Astrocyte of the spinal cord (primary cell): ENCODE results near the gene SPDYE4.

ENCODE experiments used
- DNase-seq: peaks from one replicate; pipeline ENCODE4 v3.0.0; 2011; ENCODE audit warnings: low read depth, low spot score
- H3K4me3 ChIP-seq: 2 replicates; pipeline ENCODE4 v1.5.1; 2011; ENCODE audit warnings: low read depth, mild to moderate bottlenecking, low read length, moderate library complexity
- CTCF ChIP-seq: IDR thresholded peaks from 2 replicates; pipeline ENCODE4 v1.5.1; 2012; ENCODE audit warnings: low read depth, mild to moderate bottlenecking, low read length, inconsistent platforms
- in situ Hi-C: cut with HindIII; loops from 2 replicates; pipeline ENCODE4 v1.10.0; 2017; ENCODE audit warnings: low sequenced_read_pairs

Gene SPDYE4

DNA sequence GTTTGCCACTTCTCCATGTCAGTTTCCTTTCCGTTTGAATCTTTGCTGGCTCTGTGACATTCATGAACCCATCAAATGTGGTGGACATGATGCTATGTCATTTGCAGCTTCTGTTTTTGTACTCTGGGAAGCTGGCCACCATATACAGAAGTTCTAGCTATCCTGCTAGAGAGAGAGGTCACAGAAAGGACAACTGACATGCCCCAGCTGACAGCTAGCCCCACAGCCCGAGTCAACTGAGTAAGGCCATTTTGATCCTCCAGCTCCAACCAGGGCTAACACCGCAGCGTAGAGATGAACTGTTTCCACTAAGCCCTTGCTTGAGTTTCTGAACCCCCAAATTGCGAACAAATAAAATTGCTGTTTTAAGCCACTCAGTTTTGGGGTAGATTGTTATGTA lies 47.5 kb downstream of the SPDYE4 start:
- no peak for DNase-seq

GRCh38 chr17:8709006-8709405 lies 49.3 kb downstream of the SPDYE4 start:
- no peak overlapping the region for H3K4me3 ChIP-seq
- DNase-seq: no peak
- no peak for TF ChIP-seq CTCF
- in situ Hi-C loops: no loop called here

More for the DNA sequence above, 47.5 kb downstream of the SPDYE4 start:
- no peak for TF ChIP-seq CTCF
- in situ Hi-C loops: no loop called here
- H3K4me3 ChIP-seq: no peak overlapping the region

DNA sequence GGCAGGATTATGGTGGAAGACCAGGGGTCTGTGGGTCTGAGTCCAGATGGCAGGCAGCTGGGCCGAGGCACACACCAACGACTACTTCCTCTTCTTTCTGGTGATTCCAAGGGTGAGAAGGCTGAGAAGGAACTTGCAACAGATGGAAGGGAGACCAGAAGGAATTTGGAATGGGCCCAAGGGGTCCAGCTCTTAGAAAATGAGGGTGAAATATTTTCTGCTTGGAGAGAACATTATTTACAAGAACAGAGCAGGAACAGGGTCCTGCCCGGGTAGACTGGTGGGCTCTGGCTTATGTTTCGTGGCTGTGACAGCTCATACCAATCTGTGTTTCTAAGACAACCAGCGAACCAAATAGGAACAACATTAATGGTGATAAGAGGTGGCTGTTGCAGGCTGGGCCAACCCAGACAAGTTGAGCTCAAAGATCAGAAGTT lies 50.3 kb downstream of the SPDYE4 start:
- in situ Hi-C loops: no loop called here
- TF ChIP-seq CTCF: no peak
- no peak for DNase-seq
- no peak overlapping the region for H3K4me3 ChIP-seq

DNA sequence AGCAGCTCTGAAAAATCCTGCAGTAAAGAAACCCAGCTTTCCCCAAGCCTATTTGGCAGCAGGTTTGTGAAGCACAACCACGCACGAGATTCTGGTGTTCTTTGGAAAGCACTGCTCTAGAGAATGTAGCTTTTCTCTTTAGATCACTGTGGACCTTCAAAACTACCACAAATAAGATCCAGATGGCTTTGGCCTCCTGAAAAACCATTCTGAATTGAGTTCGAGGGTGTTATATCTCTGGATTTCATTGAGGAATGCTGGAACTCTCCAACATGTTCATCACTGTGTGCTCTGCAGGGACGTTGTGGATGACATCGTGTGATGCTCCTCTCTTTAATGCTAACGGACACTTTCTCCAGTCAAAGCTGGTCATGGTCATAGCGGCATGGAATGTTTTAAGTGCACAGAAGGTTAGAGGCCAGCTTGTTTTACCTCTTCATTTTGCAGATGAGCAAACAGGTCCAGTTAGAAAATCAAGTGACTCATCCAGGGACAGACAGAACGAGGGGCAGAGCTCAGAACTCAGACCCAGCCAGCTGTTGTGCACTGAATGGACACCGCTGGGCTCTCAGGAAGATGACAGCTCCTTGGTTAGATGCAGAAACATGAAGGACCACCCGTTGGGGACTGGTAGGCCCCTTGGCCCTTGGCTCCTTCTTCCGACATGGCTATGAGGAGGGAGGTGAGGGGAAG lies 50.9 kb downstream of the SPDYE4 start:
- peak; percentile 11 for DNase-seq
- no peak overlapping the region for H3K4me3 ChIP-seq
- in situ Hi-C loops: no loop called here
- no peak for TF ChIP-seq CTCF

GRCh38 chr17:8706431-8706830 lies 51.9 kb downstream of the SPDYE4 start:
- no peak overlapping the region for H3K4me3 ChIP-seq
- in situ Hi-C loops: no loop called here
- DNase-seq: no peak
- no peak for TF ChIP-seq CTCF

DNA sequence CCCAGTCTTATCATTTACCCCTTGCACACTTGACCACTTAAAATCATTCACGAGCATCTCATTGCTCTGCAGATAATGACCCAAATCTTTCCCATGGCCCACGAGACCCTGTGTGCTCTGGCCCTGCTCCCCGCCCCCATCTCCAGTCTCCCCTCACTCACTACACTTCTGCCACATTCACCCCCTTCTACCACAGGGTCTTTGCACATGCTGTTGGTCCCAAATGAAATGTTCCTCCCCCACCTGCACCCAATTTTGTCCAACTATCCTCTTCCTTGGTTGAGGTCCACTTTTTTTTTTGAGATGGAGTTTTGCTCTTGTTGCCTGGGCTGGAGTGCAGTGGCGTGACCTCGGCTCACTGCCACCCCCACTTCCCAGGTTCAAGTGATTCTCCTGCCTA lies 52.9 kb downstream of the SPDYE4 start:
- in situ Hi-C loops: no loop called here
- H3K4me3 ChIP-seq: no peak overlapping the region
- no peak for DNase-seq
- no peak for TF ChIP-seq CTCF
